Mammary epithelial cell (primary cell): ENCODE data around the gene VNN1.

Experiments used
- CTCF ChIP-seq, 2 donors: IDR thresholded peaks in 1 of 2; conservative IDR thresholded peaks in 1 of 2; 2 replicates each; pipeline ENCODE4 v1.5.1; 2011 to 2012; ENCODE audit warnings: inconsistent platforms in 2 of 2, low read length in 2 of 2, mild to moderate bottlenecking in 2 of 2, control low read depth in 1 of 2, low read depth in 1 of 2; ENCODE audit not compliant: insufficient read depth in 1 of 2; ENCODE audit errors: extremely low read depth in 1 of 2
- EZH2 ChIP-seq: IDR thresholded peaks from 2 replicates; pipeline ENCODE4 v1.6.1; 2012; ENCODE audit warnings: low read length, inconsistent platforms, borderline replicate concordance

GRCh38 chr6:132748446-132748845 is 34.6 kb upstream of the VNN1 start:
- TF ChIP-seq CTCF (conservative IDR thresholded peaks at IDR 0.05 in 1 of 2, IDR thresholded peaks at IDR 0.05 in 1 of 2; ENCODE audit: extremely low read depth in 1 of 2, insufficient read depth in 1 of 2, low read depth in 1 of 2, low read length in 2 of 2) = no peak
- no peak for TF ChIP-seq EZH2
